ENCODE measurements around the gene ZNF618. TPM values are rescaled to one million over a fixed set of nuclear protein-coding genes. Genes with fewer than 3 reads are reported as not detected.

Gene ZNF618
- total RNA-seq, 1 experiment from 2014 or later: not detected

GRCh38 chr9:114097613-114098020 is 221.5 kb downstream of the ZNF618 start:
- Histone ChIP-seq H4K20me1 (ENCODE audit: insufficient read depth, low read depth, low read length) (no peaks in the 10 kb centered on the region), H3K4me2 (ENCODE audit: low read depth, low read length, poor library complexity, severe bottlenecking) (no peak overlapping the region), H2AFZ (ENCODE audit: low read length) (no peak overlapping the region), H3K27ac (ENCODE audit: low read length) (no peak overlapping the region), H3K4me1 (ENCODE audit: low read length) (no peaks in the 10 kb centered on the region), H3K79me2 (ENCODE audit: low read length) (no peaks in the 10 kb centered on the region), H3K4me3 (ENCODE audit: low read length) (no peak overlapping the region), H3K9me2 (replicated peaks; ENCODE audit: insufficient read depth, low read length) (no peaks in the 10 kb centered on the region), H3K36me3 (ENCODE audit: insufficient read depth, low read length) (no peaks in the 10 kb centered on the region), H3K9me3 (ENCODE audit: low read length) (no peaks in the 10 kb centered on the region), H3K27me3 (ENCODE audit: low read length) (no peaks in the 10 kb centered on the region), H3K9ac (ENCODE audit: low read length) (no peak overlapping the region)
- DNase-seq: no peak

DNA sequence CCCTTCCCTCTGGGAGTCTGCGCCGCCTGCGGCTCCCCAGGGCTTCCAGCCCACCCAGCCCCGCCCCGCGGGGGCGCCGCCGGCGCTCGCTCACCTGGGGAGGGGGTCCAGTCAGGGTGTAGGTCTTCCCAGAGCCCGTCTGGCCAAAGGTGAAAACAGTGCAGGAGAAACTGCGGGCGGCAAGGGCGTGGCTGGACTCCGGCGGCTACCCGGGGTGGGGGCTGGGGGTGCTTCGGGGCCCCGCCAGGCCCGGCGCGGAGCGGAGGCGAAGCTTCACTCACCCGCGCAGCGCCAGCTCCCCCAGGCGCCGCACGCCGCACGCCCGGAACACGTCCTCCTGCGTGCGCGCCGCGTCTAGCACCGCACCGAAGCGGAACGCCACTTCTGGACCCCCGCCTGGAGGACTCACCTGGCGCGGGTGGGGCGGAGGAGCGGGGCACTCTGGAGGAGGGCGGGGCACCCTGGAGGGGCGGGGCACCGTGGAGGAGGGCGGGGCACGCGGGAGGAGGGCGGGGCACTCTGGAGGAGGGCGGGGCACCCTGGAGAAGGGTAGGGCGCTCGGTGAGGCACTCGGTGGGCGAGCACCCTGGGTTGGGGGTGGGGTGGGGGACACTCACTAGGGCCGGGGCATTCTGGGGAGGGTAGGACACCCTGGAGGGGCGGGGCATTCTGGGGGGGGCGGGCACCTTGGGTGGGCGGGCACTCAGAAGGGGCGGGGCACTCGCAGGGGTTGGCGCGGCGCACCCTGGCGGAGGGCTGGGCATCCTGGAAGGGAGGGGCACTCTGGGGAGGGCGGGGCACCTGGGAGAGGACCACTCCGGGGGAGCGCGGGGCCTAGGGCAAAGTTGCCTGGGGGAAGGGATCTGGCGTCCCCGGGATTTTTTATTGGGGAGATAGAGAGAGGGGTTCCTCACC is 222.2 kb downstream of the ZNF618 start:
- Histone ChIP-seq H3K79me2 (ENCODE audit: low read length) (no peaks in the 10 kb centered on the region), H4K20me1 (ENCODE audit: insufficient read depth, low read depth, low read length) (no peaks in the 10 kb centered on the region), H3K9ac (ENCODE audit: low read length) (no peak overlapping the region), H3K4me2 (ENCODE audit: low read depth, low read length, poor library complexity, severe bottlenecking) (no peak overlapping the region), H3K4me1 (ENCODE audit: low read length) (no peaks in the 10 kb centered on the region), H3K27me3 (ENCODE audit: low read length) (no peaks in the 10 kb centered on the region), H3K9me3 (ENCODE audit: low read length) (no peaks in the 10 kb centered on the region), H2AFZ (ENCODE audit: low read length) (no peak overlapping the region), H3K27ac (ENCODE audit: low read length) (no peak overlapping the region), H3K9me2 (replicated peaks; ENCODE audit: insufficient read depth, low read length) (no peaks in the 10 kb centered on the region), H3K4me3 (ENCODE audit: low read length) (no peak overlapping the region), H3K36me3 (ENCODE audit: insufficient read depth, low read length) (no peaks in the 10 kb centered on the region)
- DNase-seq: no peak

DNA sequence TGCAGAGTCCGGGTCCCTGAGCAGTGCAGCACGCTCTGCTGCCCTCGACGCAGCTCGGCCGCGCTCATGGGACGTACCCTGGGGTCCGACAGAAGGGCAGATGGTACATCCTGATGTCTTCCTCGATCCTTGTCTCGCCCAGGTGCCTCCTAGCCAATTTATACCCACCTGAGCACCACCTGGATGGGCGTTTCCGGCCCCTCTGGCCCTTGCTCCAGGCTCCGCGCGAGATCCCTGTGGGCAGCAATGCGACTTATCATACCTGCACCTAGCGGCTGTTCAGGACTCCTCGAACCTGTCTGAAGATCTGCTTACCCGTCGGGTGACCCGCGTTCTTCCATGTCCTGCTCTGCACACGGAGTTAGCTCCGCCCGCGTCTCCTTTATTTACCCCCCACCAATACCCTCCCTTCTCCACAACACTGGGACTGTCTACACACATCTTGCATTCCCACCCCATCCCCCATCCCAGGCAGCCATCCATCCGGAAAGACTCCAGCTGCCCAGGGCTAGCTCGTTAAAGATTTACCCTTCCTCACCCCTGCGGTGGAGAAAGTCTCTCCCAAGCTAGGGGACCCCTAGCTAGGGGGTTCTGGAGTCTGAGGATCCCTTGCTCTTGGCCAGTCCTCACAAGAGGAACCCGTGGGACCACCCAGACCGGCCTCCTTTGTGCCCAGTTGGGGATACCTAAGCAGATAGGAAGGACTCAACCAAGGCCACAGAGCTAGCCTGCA is 223.0 kb downstream of the ZNF618 start, which contains the start of gene KIF12:
Gene KIF12 (minus strand): TSS at position 357 of the 733 bp plus-strand sequence. CDS start 16 bp downstream, at position 341.
- H3K27ac ChIP-seq (ENCODE audit: low read length): no peak within 1 kb of the TSS
- no peak within 1 kb of the TSS for H2AFZ ChIP-seq (ENCODE audit: low read length)
- no peaks in the 10 kb centered on the region for H3K9me3 ChIP-seq (ENCODE audit: low read length)
- DNase-seq: no peak
- H3K4me1 ChIP-seq (ENCODE audit: low read length): no peaks in the 10 kb centered on the region
- no peak within 1 kb of the TSS for H3K9ac ChIP-seq (ENCODE audit: low read length)
- no peaks in the 10 kb centered on the region for H4K20me1 ChIP-seq (ENCODE audit: insufficient read depth, low read depth, low read length)
- H3K36me3 ChIP-seq (ENCODE audit: insufficient read depth, low read length): no peaks in the 10 kb centered on the region
- H3K27me3 ChIP-seq (ENCODE audit: low read length): no peaks in the 10 kb centered on the region
- no peaks in the 10 kb centered on the region for H3K79me2 ChIP-seq (ENCODE audit: low read length)
- no peaks in the 10 kb centered on the region for H3K9me2 ChIP-seq (replicated peaks; ENCODE audit: insufficient read depth, low read length)
- H3K4me3 ChIP-seq (ENCODE audit: low read length): no peak within 1 kb of the TSS
- no peak within 1 kb of the TSS for H3K4me2 ChIP-seq (ENCODE audit: low read depth, low read length, poor library complexity, severe bottlenecking)

DNA sequence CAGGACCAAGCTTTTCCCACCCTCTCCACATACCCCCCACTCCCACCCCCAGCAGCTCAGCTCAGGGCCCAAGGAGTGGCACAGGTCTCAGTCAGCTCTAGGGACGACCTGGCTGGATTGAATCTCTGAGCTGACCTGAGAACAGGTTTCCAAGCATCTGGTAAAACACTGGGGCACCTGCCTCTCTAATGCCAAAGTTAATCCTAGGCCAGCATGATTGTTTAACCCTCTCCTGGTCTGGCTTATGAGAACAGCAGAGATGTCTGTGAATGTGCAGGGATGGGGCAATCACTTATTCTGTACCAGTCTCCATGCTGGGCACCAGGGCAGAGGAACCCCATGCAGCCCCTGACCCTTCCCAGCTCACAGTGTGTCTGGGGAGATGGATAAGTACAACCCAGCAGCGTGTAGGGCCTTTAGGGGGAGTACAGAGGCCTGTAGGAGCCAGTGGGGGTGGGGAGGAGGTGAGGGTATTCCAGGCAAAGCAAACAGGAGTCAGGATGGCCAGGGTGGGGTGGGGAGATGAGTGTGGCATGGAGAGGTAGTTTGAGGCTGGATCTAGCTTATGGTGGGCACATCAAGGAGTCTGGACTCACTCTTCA is 223.7 kb downstream of the ZNF618 start:
- Histone ChIP-seq H3K4me2 (ENCODE audit: low read depth, low read length, poor library complexity, severe bottlenecking) (no peak overlapping the region), H2AFZ (ENCODE audit: low read length) (no peak overlapping the region), H3K4me1 (ENCODE audit: low read length) (no peaks in the 10 kb centered on the region), H3K9ac (ENCODE audit: low read length) (no peak overlapping the region), H3K9me3 (ENCODE audit: low read length) (no peaks in the 10 kb centered on the region), H4K20me1 (ENCODE audit: insufficient read depth, low read depth, low read length) (no peaks in the 10 kb centered on the region), H3K4me3 (ENCODE audit: low read length) (no peak overlapping the region), H3K36me3 (ENCODE audit: insufficient read depth, low read length) (no peaks in the 10 kb centered on the region), H3K79me2 (ENCODE audit: low read length) (no peaks in the 10 kb centered on the region), H3K9me2 (replicated peaks; ENCODE audit: insufficient read depth, low read length) (no peaks in the 10 kb centered on the region), H3K27me3 (ENCODE audit: low read length) (no peaks in the 10 kb centered on the region), H3K27ac (ENCODE audit: low read length) (no peak overlapping the region)
- DNase-seq: no peak

DNA sequence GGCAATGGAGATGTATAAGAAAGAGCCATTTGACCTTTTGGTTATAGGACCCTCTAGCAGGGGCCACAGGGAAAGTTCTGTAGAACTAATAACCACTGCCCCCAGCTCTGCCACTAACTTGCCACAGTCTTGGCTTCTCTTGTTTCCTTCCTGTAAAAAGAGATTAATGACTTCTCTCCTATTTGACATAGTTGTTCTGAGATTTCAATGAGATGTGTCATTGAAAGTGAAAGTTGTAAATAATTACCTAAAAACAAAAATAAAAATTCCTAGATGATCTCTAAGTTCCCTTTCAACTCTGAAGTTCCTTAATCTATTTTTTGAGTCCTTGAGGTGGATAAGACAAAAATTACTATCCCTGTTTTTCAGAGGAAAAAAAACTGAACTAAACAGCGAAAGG is 224.4 kb downstream of the ZNF618 start:
- Histone ChIP-seq H4K20me1 (ENCODE audit: insufficient read depth, low read depth, low read length) (no peaks in the 10 kb centered on the region), H3K36me3 (ENCODE audit: insufficient read depth, low read length) (no peaks in the 10 kb centered on the region), H2AFZ (ENCODE audit: low read length) (no peak overlapping the region), H3K4me3 (ENCODE audit: low read length) (no peak overlapping the region), H3K27me3 (ENCODE audit: low read length) (no peaks in the 10 kb centered on the region), H3K4me1 (ENCODE audit: low read length) (no peaks in the 10 kb centered on the region), H3K4me2 (ENCODE audit: low read depth, low read length, poor library complexity, severe bottlenecking) (no peak overlapping the region), H3K9me3 (ENCODE audit: low read length) (no peaks in the 10 kb centered on the region), H3K9me2 (replicated peaks; ENCODE audit: insufficient read depth, low read length) (no peaks in the 10 kb centered on the region), H3K79me2 (ENCODE audit: low read length) (no peaks in the 10 kb centered on the region), H3K9ac (ENCODE audit: low read length) (no peak overlapping the region), H3K27ac (ENCODE audit: low read length) (no peak overlapping the region)
- no peak for DNase-seq

DNA sequence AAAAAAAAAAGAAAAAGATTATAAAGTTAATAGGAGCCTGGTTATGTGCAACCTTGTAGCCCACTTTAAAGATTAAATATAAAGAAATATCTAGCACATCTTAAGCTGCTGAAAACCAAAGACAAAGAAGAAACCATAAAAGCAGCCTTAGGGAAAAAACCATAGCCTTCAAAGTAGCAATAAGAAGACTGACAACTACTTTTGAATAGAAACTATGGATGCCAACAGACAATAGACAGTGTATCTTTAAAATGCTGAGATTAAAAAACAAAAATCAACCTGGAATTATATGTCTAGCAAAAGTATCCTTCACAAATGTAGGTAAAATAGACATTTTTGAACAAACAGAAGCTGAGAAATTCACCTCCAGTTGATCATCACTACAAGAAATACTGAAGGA is 226.4 kb downstream of the ZNF618 start:
- no peak overlapping the region for H3K27ac ChIP-seq (ENCODE audit: low read length)
- no peak overlapping the region for H3K4me2 ChIP-seq (ENCODE audit: low read depth, low read length, poor library complexity, severe bottlenecking)
- no peaks in the 10 kb centered on the region for H3K36me3 ChIP-seq (ENCODE audit: insufficient read depth, low read length)
- no peak for DNase-seq
- H3K9ac ChIP-seq (ENCODE audit: low read length): no peak overlapping the region
- no peaks in the 10 kb centered on the region for H3K4me1 ChIP-seq (ENCODE audit: low read length)
- H3K9me3 ChIP-seq (ENCODE audit: low read length): no peaks in the 10 kb centered on the region
- no peaks in the 10 kb centered on the region for H3K79me2 ChIP-seq (ENCODE audit: low read length)
- H2AFZ ChIP-seq (ENCODE audit: low read length): no peak overlapping the region
- no peak overlapping the region for H3K4me3 ChIP-seq (ENCODE audit: low read length)
- no peaks in the 10 kb centered on the region for H4K20me1 ChIP-seq (ENCODE audit: insufficient read depth, low read depth, low read length)
- H3K27me3 ChIP-seq (ENCODE audit: low read length): no peaks in the 10 kb centered on the region
- H3K9me2 ChIP-seq (replicated peaks; ENCODE audit: insufficient read depth, low read length): no peaks in the 10 kb centered on the region

GRCh38 chr9:114105236-114105635 is 229.1 kb downstream of the ZNF618 start:
- no peaks in the 10 kb centered on the region for H3K79me2 ChIP-seq (ENCODE audit: low read length)
- no peak overlapping the region for H3K9ac ChIP-seq (ENCODE audit: low read length)
- no peak overlapping the region for H2AFZ ChIP-seq (ENCODE audit: low read length)
- no peak overlapping the region for H3K4me2 ChIP-seq (ENCODE audit: low read depth, low read length, poor library complexity, severe bottlenecking)
- no peak for DNase-seq
- H3K27me3 ChIP-seq (ENCODE audit: low read length): no peaks in the 10 kb centered on the region
- no peaks in the 10 kb centered on the region for H3K9me2 ChIP-seq (replicated peaks; ENCODE audit: insufficient read depth, low read length)
- no peak overlapping the region for H3K27ac ChIP-seq (ENCODE audit: low read length)
- H3K4me3 ChIP-seq (ENCODE audit: low read length): no peak overlapping the region
- peaks cover 8% of the 10 kb centered on the region for H3K4me1 ChIP-seq (ENCODE audit: low read length)
- no peaks in the 10 kb centered on the region for H4K20me1 ChIP-seq (ENCODE audit: insufficient read depth, low read depth, low read length)
- no peaks in the 10 kb centered on the region for H3K9me3 ChIP-seq (ENCODE audit: low read length)
- no peaks in the 10 kb centered on the region for H3K36me3 ChIP-seq (ENCODE audit: insufficient read depth, low read length)

Measured in Karpas-422 (cell line).